Measurements from ENCODE around the gene NRP1. TPM values are rescaled to one million over a fixed set of nuclear protein-coding genes. Genes with fewer than 3 reads are reported as not detected.

The NRP1 gene
- total RNA-seq, 2 experiments from 2014 or later: 0.19 to 0.44 TPM

DNA sequence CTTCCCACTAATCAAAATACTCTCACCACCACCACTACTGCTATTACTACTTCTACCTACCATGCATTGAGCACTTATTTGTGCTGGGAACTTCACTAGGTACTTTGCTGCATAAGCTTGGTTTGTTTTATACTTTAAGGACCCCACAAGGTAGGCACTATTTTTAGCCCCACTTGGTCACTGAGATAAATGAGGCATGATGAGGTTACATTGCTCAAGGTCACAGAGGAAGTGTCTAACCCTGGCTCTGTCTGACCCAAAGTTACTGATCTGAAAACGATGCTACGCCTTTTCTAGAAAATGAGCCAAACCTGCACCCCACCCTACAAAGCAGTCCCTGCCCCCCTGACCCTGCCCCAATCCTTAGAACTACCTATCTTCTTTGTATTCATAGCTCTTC lies 35.6 kb downstream of the NRP1 start:
- H3K4me3 Mint-ChIP-seq: no peak overlapping the region
- H3K36me3 Mint-ChIP-seq: no peaks in the 10 kb centered on the region
- DNase-seq: no peak
- H3K4me1 Mint-ChIP-seq: peaks cover 2% of the 10 kb centered on the region
- H3K27ac Mint-ChIP-seq: no peak overlapping the region
- H3K9me3 Mint-ChIP-seq: no peaks in the 10 kb centered on the region
- H3K27me3 Mint-ChIP-seq: no peaks in the 10 kb centered on the region

DNA sequence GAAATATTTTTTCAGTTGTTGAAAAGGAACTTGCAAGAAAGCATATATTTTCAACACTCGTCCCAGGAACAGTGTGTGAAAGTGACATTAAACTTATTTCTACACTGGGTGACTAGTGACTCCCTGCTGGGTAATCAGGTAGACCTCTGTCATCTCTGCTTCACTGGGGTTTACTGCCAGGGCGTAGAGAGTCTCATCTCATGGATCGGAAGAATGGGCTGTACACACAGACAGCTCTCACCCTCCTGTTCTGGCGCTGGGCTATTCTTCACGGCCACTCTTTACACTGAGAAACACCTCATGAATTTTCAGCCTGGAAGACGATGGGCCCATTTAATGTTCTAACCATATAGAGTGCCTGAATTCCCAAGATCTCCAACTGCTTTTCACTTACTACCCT lies 36.4 kb downstream of the NRP1 start:
- Mint-ChIP-seq H3K27ac (no peak overlapping the region), H3K9me3 (no peaks in the 10 kb centered on the region), H3K27me3 (no peaks in the 10 kb centered on the region), H3K4me1 (peaks cover 2% of the 10 kb centered on the region), H3K4me3 (no peak overlapping the region), H3K36me3 (no peaks in the 10 kb centered on the region)
- no peak for DNase-seq

DNA sequence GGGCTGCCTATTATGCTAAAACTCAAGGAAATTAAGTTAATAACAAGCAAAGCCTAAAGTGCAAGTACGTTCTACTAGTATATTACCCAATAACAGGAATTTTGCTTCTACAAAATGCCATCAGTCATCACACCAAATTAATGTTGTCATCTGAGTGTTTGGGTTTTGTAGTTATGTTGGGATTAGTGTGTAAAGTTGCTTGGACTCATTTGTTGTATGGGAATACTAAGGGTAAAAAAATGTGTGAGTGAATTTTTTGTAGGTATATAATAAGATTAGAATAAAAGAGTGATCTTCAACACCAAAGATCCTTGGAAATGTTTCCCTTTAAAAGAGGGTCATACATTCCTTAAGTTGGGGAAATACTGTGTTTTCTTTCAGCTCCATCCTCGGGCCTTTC lies 38.6 kb downstream of the NRP1 start:
- Mint-ChIP-seq H3K36me3 (no peaks in the 10 kb centered on the region), H3K4me1 (no peaks in the 10 kb centered on the region), H3K27me3 (peaks cover 3% of the 10 kb centered on the region), H3K27ac (no peak overlapping the region), H3K4me3 (no peak overlapping the region), H3K9me3 (no peaks in the 10 kb centered on the region)
- no peak for DNase-seq

GRCh38 chr10:33293531-33294170 lies 40.8 kb downstream of the NRP1 start:
- H3K36me3 Mint-ChIP-seq: no peaks in the 10 kb centered on the region
- no peak for DNase-seq
- H3K27ac Mint-ChIP-seq: no peak overlapping the region
- no peaks in the 10 kb centered on the region for H3K4me1 Mint-ChIP-seq
- H3K4me3 Mint-ChIP-seq: no peak overlapping the region
- no peaks in the 10 kb centered on the region for H3K9me3 Mint-ChIP-seq
- H3K27me3 Mint-ChIP-seq: peaks cover 12% of the 10 kb centered on the region

- no peak overlapping the region for H3K27ac Mint-ChIP-seq
- no peaks in the 10 kb centered on the region for H3K9me3 Mint-ChIP-seq
- H3K4me3 Mint-ChIP-seq: no peak overlapping the region
- H3K36me3 Mint-ChIP-seq: no peaks in the 10 kb centered on the region
- H3K27me3 Mint-ChIP-seq: peaks cover 12% of the 10 kb centered on the region
- DNase-seq: no peak
- no peaks in the 10 kb centered on the region for H3K4me1 Mint-ChIP-seq
Measured at GRCh38 chr10:33293076-33293475, 41.4 kb downstream of the NRP1 start.

- no peak overlapping the region for H3K4me3 Mint-ChIP-seq
- H3K9me3 Mint-ChIP-seq: no peaks in the 10 kb centered on the region
- no peaks in the 10 kb centered on the region for H3K4me1 Mint-ChIP-seq
- H3K36me3 Mint-ChIP-seq: no peaks in the 10 kb centered on the region
- H3K27me3 Mint-ChIP-seq: peaks cover 12% of the 10 kb centered on the region
- no peak for DNase-seq
- no peak overlapping the region for H3K27ac Mint-ChIP-seq
Measured at GRCh38 chr10:33291053-33291592, 43.3 kb downstream of the NRP1 start.

- no peaks in the 10 kb centered on the region for H3K36me3 Mint-ChIP-seq
- H3K4me1 Mint-ChIP-seq: no peaks in the 10 kb centered on the region
- no peak for DNase-seq
- H3K27me3 Mint-ChIP-seq: peaks cover 12% of the 10 kb centered on the region
- no peak overlapping the region for H3K4me3 Mint-ChIP-seq
- no peak overlapping the region for H3K27ac Mint-ChIP-seq
- no peaks in the 10 kb centered on the region for H3K9me3 Mint-ChIP-seq
Measured at GRCh38 chr10:33290321-33291052, 44.0 kb downstream of the NRP1 start.

- no peaks in the 10 kb centered on the region for H3K4me1 Mint-ChIP-seq
- H3K4me3 Mint-ChIP-seq: no peak overlapping the region
- no peaks in the 10 kb centered on the region for H3K9me3 Mint-ChIP-seq
- no peaks in the 10 kb centered on the region for H3K36me3 Mint-ChIP-seq
- peaks cover 17% of the 10 kb centered on the region for H3K27me3 Mint-ChIP-seq
- DNase-seq: no peak
- no peak overlapping the region for H3K27ac Mint-ChIP-seq
Measured at GRCh38 chr10:33289776-33290175, 44.7 kb downstream of the NRP1 start.

- Mint-ChIP-seq H3K4me1 (no peaks in the 10 kb centered on the region), H3K4me3 (no peak overlapping the region), H3K27ac (no peak overlapping the region), H3K36me3 (no peaks in the 10 kb centered on the region), H3K27me3 (peaks cover 19% of the 10 kb centered on the region), H3K9me3 (no peaks in the 10 kb centered on the region)
- DNase-seq: no peak
Measured at GRCh38 chr10:33288127-33288526, 46.3 kb downstream of the NRP1 start.

GRCh38 chr10:33287112-33287511 lies 47.4 kb downstream of the NRP1 start:
- Mint-ChIP-seq H3K4me1 (no peaks in the 10 kb centered on the region), H3K4me3 (no peak overlapping the region), H3K36me3 (no peaks in the 10 kb centered on the region), H3K27me3 (peaks cover 26% of the 10 kb centered on the region), H3K27ac (no peak overlapping the region), H3K9me3 (no peaks in the 10 kb centered on the region)
- no peak for DNase-seq

DNA sequence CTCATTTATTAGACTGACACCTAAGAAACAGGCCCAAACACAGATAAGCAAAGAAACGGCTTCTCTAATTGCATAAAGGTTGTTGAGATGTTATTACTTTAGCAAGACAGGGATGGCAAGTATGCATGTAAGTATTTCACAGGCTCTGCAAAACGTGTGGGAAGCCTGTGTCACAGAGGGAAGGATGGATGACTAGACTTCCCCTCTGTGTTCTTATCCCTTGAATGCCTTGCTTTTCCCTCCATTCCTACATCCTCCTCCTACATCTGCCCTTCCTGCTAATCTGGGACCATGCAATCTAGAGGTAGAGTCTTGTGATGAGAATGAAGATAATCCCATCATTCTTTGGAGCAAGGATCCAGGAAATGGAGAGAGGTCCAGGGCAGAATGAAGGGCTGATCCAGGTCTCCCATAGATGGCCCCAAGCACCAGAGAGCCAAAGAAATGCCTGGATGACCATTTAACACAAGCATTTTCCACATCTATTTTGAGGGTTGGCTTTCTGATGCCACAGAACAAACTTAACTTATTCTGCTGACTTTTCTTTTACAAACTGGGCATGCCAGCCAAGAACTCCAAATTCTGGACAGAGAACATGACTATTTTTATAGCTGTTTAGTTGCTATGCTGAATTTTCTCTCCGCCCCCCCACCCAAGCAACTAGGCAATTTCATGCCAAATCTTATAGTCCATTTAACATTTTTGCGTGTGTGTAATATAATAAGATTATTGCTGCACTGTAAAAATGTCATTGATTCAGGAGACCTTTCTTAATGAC lies 48.1 kb downstream of the NRP1 start:
- Mint-ChIP-seq H3K4me1 (no peaks in the 10 kb centered on the region), H3K4me3 (no peak overlapping the region), H3K36me3 (no peaks in the 10 kb centered on the region), H3K9me3 (no peaks in the 10 kb centered on the region), H3K27ac (no peak overlapping the region), H3K27me3 (peaks cover 24% of the 10 kb centered on the region)
- no peak for DNase-seq

DNA sequence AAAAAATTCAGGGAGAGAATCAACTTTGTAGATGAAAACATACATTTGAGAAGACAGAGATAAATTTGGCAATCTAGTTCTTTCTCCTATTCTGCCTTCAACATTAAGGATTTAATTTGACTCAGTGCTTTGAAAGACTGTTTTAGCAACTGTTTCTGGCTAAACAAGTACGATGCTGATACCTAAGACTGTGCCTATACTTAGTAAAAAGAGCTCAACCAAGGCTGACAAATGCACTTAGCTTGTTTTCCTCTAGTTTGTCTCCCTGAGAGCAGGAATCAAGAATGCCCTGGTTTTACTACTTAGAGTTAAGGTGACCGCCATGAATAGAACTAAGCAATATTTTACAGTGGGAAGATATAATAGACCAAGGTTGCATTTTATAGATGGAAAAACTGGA lies 49.5 kb downstream of the NRP1 start:
- Mint-ChIP-seq H3K4me3 (no peak overlapping the region), H3K4me1 (no peaks in the 10 kb centered on the region), H3K9me3 (no peaks in the 10 kb centered on the region), H3K36me3 (no peaks in the 10 kb centered on the region), H3K27me3 (peaks cover 19% of the 10 kb centered on the region), H3K27ac (no peak overlapping the region)
- DNase-seq: no peak

DNA sequence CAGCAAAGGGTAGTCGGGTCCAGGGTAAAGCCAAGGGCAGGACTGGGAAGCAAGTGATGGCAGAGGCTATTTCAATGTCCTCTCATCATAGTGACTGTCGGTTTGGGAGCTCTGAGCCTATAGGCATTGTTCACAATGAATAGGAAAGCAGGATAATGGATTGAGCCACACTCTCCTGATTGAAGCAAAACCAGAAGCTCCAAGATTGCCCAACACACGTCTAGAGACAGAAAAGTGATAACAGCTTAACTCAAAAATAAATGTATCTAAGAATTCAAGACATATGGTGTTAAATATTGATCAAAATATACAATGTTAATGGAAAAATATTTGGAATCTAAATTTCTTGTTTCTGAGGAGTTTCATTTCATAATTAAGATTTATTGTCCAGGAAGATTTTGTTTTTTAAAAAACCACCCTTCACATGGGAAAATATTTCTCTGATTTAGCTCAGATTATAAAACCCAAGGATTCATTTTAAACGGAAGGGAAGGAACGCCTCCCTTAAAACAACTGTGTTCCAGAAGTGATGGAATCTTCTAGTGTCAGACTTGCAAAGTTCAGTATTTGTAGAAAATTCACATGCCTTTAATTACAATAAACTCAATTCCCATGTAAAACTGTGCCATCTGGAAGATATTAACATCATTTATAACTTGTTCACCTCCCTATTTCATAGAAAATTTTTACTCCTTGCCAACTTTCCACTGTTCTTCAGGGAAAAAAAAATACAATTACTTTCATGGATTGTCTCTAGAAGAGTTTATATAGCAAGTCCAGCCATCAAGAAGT lies 54.5 kb downstream of the NRP1 start:
- H3K36me3 Mint-ChIP-seq: no peaks in the 10 kb centered on the region
- H3K9me3 Mint-ChIP-seq: no peaks in the 10 kb centered on the region
- H3K27ac Mint-ChIP-seq: no peak overlapping the region
- no peaks in the 10 kb centered on the region for H3K4me1 Mint-ChIP-seq
- peaks cover 11% of the 10 kb centered on the region for H3K27me3 Mint-ChIP-seq
- H3K4me3 Mint-ChIP-seq: no peak overlapping the region
- DNase-seq: no peak

- Mint-ChIP-seq H3K36me3 (no peaks in the 10 kb centered on the region), H3K4me3 (no peak overlapping the region), H3K9me3 (no peaks in the 10 kb centered on the region), H3K27ac (no peak overlapping the region), H3K4me1 (no peaks in the 10 kb centered on the region), H3K27me3 (peaks cover 9% of the 10 kb centered on the region)
- no peak for DNase-seq
Measured at GRCh38 chr10:33279276-33279675, 55.2 kb downstream of the NRP1 start.

- Mint-ChIP-seq H3K9me3 (no peaks in the 10 kb centered on the region), H3K4me1 (no peaks in the 10 kb centered on the region), H3K27me3 (peaks cover 14% of the 10 kb centered on the region), H3K36me3 (no peaks in the 10 kb centered on the region), H3K27ac (no peak overlapping the region), H3K4me3 (no peak overlapping the region)
- DNase-seq: no peak
Measured at GRCh38 chr10:33278198-33278597, 56.3 kb downstream of the NRP1 start.

Measured in activated naive CD8-positive, alpha-beta T cell treated with anti-CD3 and anti-CD28 coated beads for 36 hours (primary cell).